Stimulated activated CD4-positive, alpha-beta T cell treated with anti-CD3 and anti-CD28 coated beads, Interleukin-15, amount 100 ng/mL, for 48 hours (primary cell): ENCODE results near the gene RCOR1.
A peak's percentile ranks its signal among the peaks of the same experiment; 100 is the strongest.
"Not testable (repeated sequence)": the region's sequence is repeated elsewhere in the genome, so short reads cannot be mapped to it uniquely, and the experiment has no call there.

Source experiments
- DNase-seq, 2 donors: peaks; one replicate each; pipeline ENCODE4 v3.0.0-alpha.2; 2020; ENCODE audit warnings: low read depth in 2 of 2

The RCOR1 gene

DNA sequence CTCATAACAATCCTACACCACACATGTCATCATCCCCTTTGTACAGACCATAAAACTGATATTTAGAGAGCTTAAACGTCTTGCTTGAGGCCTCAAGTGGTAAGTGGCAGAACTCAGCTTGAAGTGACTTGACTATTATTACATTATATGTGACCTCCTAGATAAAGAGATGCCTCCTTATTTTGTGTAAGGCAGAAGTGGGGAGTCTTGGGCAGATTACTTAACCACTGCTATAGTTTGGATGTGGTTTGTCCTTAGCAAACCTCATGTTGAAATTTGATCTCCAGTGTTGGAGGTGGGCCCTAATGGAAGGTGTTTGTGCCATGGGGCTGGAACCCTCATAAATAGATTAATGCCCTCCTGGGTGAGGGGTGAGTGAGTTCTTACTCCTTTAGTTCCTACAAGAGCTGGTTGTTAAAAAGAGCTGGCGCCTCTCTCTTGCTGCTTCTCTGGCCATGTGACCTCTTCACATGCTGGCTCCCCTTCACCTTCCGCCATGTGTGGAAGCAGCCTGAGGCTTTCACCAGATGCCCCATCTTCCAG is 37.4 kb downstream of the RCOR1 start:
- DNase-seq = no peak

DNA sequence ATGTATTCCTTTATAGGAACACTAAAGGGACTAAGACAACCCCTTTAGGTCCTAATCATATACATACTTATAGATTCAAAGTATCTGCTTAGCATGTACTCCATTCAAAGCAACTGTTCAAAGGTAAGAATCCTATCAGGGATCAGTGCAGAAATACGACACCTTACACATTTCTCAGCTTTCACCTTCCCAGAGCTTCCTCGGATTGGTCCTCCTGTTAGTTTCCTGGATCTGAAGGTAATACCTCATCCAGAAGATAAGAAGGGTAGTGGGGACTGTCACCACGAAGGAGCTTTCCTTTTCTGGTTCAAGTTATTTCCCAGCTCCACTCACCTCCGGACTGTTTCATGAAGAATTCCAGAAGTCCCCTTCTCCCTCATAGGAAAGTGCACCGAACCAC is 38.0 kb downstream of the RCOR1 start:
- DNase-seq = no peak

DNA sequence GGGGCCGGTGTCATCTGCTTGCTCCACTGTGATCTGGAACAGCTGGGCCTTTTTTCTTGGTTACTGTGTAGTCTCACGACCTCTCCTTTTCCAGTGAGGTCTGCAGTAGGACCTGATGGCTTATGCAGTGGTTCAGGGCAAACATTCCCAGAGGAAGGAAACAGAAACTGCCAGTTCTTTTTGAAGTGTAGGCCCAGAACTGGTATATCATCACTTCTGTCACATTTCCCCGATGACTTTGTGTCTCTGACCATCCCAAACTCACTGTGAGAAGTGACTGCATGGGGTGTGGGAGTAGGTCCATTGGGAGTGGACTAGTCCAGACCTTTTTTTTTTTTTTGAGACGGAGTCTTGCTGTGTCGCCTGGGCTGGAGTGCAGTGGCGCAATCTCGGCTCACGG is 38.4 kb downstream of the RCOR1 start:
- DNase-seq = no peak

DNA sequence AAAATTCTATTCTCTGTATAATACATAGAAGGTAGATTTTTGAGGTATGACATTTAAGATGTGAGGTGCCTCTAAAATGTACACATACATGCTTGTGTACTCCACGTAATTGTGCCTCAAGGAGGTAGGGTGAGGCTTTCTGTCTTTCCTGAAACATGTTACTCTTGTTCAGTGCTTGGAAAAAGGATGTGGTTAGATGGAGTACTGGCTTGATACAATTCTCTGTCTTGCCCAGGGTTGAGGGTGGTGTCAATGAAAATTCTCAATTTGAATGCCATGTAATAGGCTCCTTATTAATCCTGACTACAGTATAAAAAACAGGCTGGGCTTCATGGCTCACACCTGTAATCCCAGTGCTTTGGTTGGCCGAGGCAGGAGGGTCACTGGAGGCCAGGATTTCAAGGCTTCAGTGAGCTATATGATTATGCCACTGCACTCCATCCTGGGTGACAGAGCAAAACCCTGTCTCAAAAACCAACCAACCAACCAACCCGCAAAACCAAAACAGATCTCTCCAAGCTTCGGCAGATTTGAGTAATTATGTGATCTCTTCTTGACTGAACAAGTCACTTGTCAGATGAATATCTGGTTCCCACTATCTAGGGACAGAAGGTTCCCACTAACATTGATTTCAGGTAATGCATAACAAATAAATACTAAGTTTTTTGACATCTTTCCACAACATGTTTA is 41.6 kb downstream of the RCOR1 start:
- DNase-seq = no peak

DNA sequence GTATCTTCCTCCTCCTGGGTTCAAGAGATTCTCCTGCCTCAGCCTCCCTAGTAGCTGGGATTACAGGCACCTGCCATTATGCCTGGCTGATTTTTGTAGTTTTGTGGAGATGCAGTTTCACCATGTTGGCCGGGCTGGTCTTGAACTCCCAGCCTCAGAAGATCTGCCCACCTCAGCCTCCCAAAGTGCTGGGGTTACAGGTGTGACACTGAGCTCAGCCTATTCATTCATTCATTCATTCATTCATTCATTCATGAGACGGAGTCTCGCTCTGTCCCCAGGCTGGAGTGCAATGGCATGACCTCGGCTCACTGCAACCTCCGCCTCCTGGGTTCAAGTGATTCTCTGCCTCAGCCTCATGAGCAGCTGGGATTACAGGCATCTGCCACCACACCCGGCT is 47.2 kb downstream of the RCOR1 start:
- DNase-seq = not testable (repeated sequence)

DNA sequence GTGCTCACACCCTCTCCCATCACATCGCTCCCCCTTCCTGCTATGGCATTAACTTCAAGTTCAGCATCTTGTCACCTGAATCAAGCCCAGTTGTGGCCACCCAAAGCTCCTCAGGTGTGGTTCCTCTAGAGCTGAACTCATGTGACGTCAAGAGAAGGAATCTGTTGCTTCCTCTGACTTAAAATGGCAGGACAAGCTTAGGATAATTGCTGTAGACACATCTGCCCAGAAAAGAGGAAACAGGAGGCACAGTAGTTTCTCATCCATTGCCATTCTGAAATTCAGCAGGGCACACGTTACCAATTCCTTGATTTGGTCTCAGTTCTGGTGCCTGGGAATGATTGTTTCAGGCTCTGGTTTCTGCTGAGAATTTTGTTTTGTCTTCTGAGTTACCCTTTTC is 52.1 kb downstream of the RCOR1 start:
- no peak for DNase-seq

DNA sequence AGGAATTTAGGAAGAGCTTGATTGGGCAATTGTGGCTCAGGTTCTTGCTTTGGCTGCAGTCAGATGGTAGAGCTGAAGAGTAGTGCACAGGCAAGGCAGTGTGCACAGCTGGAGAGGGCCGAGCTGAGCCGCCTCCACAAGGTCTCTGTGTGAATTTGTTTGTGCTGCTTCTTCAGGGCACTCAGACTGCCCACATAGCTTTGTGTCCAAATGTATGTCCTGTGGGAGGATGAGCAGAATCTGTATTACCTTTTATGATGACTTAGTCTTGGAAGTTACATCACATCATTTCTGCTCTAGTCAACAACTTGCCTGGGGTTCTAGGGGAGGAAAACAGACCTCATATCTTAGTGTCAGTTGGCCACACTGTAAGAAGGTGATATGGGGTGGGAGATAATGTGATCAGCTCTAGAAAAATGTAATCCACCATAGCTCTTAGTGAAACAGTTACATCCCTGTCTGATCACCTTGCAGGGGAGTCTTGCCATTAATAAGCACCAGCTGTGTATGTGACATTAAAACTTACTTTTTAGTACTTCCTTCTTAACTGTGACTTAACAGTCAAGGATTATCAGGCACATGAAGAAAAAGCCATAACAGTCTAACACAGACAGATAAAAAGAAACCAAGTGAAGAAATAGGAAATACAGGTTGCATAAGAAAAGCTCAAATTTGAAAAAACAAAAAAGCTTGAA is 53.4 kb downstream of the RCOR1 start:
- no peak for DNase-seq

DNA sequence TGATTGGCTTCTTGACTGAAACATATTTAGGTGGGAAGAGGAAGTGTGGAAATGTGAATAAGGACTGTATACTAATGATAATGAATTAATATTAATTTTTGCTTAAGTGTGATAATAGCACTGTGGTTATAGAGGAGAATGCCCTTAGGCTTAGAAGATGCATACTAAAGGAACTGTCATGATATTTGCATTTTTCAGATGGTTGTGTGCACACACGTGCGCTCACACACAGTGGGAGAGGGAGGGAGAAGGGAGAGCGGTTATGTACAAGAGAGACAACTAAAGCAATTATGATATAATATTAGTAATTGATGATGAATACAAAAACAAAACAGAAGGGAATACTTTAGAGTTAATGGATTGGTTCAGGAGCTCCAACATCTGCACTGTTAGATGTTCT is 54.2 kb downstream of the RCOR1 start:
- no peak for DNase-seq

DNA sequence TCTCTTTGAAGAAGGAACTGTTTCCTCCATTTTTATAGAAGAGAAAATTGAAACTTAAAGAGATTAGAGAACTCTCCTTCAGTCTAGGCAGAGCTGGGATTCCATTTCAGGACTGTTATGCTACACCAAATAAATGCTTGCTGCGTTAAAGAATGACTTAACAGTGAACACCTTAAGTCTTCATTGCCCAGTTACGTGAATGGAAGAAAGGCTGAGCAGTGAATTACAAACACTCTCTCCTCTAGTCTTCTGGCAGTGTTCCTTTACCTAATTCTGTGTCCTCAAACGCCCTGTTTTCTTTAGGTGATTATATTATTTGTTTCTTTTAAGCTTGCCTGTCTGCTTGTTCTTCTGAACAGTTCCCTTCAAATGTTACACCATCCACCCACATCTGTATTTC is 59.7 kb downstream of the RCOR1 start:
- no peak for DNase-seq

DNA sequence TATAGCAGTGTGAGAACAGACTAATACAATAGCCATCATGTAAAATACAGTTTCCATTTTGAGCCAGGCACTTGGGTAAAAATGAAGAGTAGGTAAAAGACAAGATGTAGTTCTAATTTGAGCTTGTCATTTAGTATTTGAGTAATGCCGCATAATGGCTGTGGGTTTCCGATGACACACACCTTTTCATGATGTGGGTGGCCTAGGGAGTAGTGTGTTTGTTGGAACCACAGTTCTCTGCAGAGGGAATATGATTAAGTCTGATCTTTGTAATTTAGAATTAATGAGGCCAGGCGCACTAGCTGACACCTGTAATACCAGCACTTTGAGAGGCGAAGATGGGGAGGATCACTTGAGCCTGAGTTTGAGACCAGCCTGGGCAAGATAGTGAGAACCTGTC is 61.8 kb downstream of the RCOR1 start:
- DNase-seq = peak; percentile 7 to 15

DNA sequence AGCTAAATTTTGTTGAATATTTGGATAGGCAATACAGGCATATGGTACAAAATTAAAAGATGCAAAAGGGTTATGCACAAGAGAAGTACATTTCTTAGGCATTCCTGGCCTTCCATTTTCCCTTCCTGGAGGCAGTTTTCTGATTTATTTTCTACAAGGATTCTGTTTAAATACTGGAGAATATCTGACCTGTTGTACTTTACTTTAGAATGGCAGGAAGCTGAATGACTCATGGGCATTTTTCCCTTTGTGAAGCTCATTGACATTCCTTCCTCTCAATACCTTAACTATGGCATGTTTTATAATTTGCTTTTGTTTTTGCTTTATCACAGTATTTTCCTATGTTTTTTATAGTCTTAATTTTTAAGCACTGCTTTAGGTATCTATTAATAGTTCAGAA is 62.7 kb downstream of the RCOR1 start:
- no peak for DNase-seq

DNA sequence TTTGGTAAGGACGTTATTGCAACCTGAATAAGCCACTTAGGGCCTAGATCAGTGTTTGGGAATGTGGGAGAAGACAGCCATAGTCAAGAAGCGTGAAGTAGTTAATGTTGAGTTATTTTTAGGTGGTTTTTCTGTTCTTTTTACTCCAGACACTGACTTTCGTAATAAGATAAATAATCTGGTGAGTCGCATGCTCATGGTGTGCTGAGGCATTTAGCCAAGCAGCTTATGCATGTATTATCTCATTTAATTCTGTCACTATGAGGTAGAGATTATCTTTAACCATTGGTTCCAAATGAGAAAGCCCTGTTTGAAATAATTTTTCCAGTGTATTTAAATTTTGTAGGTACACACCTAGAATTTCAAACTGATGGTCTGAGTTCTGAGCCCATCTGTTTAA is 67.3 kb downstream of the RCOR1 start:
- no peak for DNase-seq

DNA sequence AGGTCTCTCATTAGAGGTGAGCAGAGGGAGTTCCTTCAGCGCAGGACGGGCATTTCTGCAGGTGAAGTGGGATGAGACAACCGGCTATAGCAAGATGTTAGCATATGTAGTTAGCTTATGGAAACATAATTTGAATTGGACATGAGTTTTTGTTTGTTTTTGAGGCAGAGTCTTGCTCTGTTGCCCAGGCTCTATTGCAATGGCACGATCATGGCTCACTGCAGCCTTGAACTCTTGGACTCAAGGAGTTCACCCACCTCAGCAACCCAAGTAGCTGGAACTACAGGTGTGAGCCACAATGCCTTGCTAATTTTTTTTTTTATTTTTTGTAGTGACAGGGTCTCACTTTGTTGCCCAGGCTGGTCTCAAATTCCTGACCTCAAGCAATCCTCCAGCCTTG is 69.2 kb downstream of the RCOR1 start:
- no peak for DNase-seq

DNA sequence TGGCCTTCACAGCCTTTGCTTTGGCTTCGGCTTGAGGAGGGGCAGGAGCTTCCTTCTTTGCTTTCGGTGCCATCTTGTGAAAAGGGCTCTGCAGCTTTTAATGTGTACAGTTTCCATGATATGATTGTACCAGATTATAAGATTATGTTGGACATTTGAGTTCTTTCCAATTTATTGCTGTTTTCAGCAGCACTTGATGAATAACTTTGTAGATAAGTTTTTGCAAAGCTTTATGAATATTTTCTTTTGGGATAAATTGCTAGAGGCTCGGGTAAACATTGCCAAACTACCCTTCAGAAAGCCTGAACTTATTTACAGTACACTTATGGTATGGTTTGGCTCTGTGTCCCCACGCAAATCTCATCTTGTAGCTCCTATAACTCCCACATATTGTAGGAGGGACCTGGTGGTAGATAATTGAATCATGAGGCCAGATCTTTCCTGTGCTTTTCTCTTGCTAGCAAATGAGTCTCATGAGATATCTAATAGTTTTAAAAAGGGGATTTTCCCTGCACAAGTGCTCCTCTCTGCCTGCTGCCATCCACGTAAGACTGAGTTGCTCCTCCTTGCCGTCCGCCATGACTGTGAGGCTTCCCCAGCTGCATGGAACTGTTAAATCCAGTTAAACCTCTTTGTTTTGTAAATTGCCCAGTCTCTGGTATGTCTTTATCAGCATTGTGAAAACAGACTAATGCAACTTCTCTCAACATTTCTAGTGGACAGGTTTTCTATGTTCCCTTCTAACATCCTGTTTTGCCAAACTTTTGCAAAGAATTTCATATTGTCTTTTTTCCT is 70.4 kb downstream of the RCOR1 start:
- DNase-seq = no peak

DNA sequence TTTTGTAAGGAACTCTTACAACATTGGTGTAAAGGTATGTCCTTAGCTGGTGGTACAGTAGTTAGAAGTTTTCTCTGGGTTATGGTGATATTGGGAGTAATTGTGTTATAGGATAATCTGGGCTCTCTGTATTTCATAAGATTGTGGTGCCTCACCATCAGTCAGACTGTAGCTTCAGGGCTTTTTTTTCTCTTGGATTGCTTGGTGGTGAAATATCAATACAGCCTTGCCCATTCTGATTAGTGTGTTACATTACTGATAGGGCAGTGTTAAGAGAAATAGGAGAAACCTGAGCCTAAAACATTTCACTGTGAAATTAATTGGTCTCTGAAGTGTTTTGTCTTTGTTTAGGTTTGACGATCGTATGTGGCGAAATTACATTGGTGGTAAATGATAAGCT is 71.0 kb downstream of the RCOR1 start:
- DNase-seq = no peak

DNA sequence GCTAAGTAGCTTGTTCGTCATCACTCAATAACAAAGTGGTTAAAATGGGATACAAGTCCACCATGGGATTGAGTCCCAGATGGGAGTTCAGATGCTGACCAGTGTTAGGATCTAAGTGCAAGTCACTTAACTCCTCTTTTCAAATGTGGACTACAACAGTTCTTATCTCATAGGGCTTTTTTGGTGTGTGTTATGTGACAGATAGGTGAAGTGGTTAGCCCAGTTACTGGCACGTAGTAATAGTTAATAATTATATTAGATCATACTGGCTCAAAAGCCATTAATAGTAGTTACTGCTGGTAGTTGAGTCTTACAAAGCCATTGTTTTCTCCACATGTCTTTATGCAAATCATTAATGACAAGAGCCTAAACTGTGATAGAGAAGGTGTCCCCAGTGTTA is 73.2 kb downstream of the RCOR1 start:
- no peak for DNase-seq

DNA sequence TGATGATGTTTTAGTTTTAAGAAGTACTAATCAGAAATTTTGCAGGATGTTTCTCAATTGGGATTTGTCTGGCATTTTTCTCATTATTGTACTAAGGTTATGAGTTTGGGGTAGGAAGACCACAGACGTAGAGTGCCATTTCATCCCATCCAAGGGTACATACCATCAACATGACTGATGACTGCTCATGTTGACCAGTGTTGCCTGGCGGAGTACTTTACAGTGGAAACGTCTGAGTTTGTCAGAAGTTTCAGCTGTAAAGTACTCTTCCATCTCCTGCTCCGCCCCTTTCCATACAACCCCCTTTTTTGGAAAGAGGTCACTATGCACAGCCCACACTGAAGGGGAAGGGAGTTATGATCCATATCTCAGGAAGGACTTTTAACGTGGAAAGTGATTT is 74.2 kb downstream of the RCOR1 start:
- DNase-seq = no peak

DNA sequence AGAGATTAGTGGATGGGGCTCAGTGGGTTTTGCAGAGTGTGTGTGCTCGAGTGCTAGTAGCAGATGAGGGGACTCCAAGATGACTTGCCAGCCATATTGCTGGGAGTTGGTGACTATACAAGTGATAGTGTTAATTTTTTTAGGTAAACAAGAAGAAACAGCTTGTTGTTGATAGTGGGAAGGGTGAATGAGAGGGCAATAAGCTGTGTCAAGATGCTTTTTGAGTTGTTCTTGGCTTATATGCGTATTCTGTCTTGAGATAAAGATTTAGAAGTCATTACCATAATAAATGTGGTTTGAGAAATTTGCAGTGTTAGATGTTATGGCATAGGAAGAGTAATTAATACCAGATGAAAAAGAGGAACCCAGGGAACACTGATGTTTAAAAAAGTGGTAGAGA is 75.3 kb downstream of the RCOR1 start:
- DNase-seq = no peak

DNA sequence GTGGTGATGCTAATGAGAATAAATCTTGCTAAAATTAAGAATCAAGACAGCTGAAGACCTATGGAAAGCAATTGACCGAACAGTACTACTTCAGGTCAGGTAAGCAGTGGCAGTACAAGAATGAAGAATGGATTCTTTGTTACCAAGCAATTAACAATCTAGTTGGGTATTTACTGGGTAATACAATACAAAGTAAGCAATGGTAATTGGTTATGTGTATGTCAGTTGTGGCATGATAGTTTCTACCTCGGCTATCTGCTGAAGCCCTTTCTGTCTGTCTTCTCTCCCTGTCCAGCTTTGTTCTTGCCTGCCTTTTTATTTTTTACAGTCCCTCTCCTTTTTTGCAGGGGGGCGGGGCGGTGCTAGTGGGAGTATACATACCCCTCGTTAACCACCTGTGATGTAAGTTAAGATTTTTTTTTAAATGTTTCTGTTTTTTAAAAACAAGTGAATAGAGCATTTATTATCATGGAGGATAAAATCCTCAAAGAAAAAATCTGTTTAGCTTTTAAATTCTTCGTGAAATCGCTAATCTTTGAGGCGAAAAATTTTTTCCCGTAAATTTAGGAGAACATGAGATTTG is 75.9 kb downstream of the RCOR1 start:
- no peak for DNase-seq

DNA sequence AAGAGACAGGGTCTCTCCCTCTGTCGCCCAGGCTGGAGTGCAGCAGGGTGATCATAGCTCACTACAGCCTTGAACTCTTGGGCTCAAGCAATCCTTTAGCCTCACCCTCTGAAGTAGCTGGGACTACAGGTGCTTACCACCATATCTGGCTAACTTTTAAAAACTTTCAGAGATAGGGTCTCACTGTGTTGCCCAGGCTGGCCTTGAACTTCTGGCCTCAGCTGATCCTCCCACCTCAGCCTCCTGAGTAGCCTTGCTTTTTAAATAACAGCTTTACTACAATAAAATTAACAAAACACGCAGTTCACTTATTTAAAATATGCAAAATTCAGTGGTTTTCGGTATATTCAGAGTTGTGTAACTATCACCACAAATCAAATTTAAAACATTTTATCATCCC is 79.0 kb downstream of the RCOR1 start:
- DNase-seq = no peak

DNA sequence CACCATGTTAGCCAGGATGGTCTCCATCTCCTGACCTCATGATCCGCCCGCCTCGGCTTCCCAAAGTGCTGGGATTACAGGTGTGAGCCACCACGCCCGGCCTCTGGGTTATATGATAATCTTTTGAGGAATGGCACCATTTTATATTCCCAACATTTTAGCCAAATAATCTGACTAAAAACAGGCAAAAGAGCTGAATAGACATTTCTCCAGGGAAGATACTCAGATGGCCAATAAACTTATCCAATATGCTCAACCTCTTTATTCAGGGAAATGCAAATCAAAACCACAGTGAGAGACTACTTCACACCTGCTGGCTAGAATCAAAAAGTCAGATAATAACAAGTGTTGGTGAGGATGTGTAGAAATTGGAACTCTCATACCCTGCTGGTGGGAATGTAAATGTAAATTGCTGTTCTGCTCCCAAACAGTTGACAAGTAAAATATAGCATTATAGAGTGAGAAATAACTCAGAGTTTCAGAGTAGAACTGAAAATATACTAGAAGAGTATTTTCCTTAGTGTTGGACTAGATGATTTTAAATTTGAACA is 80.0 kb downstream of the RCOR1 start:
- DNase-seq = no peak

DNA sequence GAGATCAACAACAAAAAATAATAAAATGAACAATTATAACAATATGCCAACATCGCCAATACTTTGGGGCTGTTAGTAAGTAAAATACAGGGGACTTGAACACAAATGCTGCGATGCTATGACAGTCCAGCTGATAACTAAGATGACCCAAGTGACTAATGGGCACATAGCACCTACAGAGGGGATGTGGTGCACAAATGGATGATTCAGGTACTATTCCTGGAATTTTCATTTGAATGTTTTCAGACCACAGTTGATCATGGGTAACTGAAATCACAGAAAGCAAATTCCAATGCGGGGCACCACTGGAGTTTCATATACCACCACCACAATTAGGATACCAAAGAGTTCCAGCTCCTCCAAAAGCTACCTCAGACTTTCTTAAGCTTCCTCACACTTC is 82.9 kb downstream of the RCOR1 start:
- no peak for DNase-seq
